Stimulated activated CD4-positive, alpha-beta T cell treated with anti-CD3 and anti-CD28 coated beads, Interleukin-12 subunit alpha, Interleukin-12 subunit beta, amount 100 ng/mL, for 4 hours (primary cell): ENCODE data around the gene ERCC6L.

Experiments
- DNase-seq: peaks from one replicate; pipeline ENCODE4 v3.0.0-alpha.2; 2020

Gene ERCC6L

GRCh38 chrX:72165551-72165950 is 73.3 kb downstream of the ERCC6L start:
- DNase-seq, result no peak

GRCh38 chrX:72159769-72160168 is 79.1 kb downstream of the ERCC6L start:
- DNase-seq, result no peak

- DNase-seq, result no peak
Observed at GRCh38 chrX:72158773-72159172, 80.1 kb downstream of the ERCC6L start.
